IMR-90 (cell line): ENCODE data around the gene OCLN. TPM values are rescaled to one million over a fixed set of nuclear protein-coding genes. Genes with fewer than 3 reads are reported as not detected.
"Not testable (repeated sequence)": the region's sequence is repeated elsewhere in the genome, so short reads cannot be mapped to it uniquely, and the experiment has no call there.

Experiments
- ATAC-seq: fragments of 200-7000 bp; cut with Tn5 transposase; 2 replicates; pipeline ENCODE4 v1.9.1; 2020; ENCODE audit warnings: low read depth, mild to moderate bottlenecking, moderate library complexity
- BruUV-seq: library from RNA; stranded (reverse); fragments of 400-500 nt; replicated peaks from 2 replicates; lab custom pipeline; 2021; lab: Mats Ljungman, UMichigan
- CTCF ChIA-PET: fragments of 300-600 bp; formaldehyde crosslinking; extraction: SDS; loops from one replicate; lab custom pipeline; 2021; ENCODE audit warnings: antibody characterized with exemption; lab: Yijun Ruan, JAX
- POLR2A ChIA-PET: fragments of 300-600 bp; sonication (Branson Sonifier 250); formaldehyde crosslinking; loops from one replicate; lab custom pipeline; 2022; ENCODE audit warnings: antibody characterized with exemption; ENCODE audit not compliant: unreplicated experiment; lab: Charles Lee
- DNase-seq: peaks from one replicate; pipeline ENCODE4 v3.0.0; 2013
- H2AFZ ChIP-seq: replicated peaks from 2 replicates; pipeline ENCODE3; 2013; ENCODE audit warnings: low read length, mild to moderate bottlenecking; ENCODE audit not compliant: poor library complexity
- H2AK5ac ChIP-seq: 2 replicates; pipeline ENCODE4 v1.6.1; 2013; ENCODE audit warnings: low read depth, low read length, inconsistent platforms
- H2AK9ac ChIP-seq: replicated peaks from 2 replicates; pipeline ENCODE3; 2013; ENCODE audit warnings: mild to moderate bottlenecking, low read depth, low read length, moderate library complexity; ENCODE audit not compliant: poor library complexity
- H2BK120ac ChIP-seq: 2 replicates; pipeline ENCODE4 v1.6.1; 2013; ENCODE audit warnings: low read depth, low read length, inconsistent platforms
- H2BK15ac ChIP-seq: 3 replicates; pipeline ENCODE4 v1.6.1; 2013; ENCODE audit warnings: low read depth, low read length, inconsistent platforms
- H2BK20ac ChIP-seq: 2 replicates; pipeline ENCODE4 v1.6.1; 2013; ENCODE audit warnings: low read depth, mild to moderate bottlenecking, inconsistent platforms, low read length, moderate library complexity
- H2BK5ac ChIP-seq: 2 replicates; pipeline ENCODE4 v1.6.1; 2013; ENCODE audit warnings: mild to moderate bottlenecking, low read depth, low read length, inconsistent platforms; ENCODE audit not compliant: poor library complexity, severe bottlenecking
- H3K14ac ChIP-seq: replicated peaks from 2 replicates; pipeline ENCODE4 v1.6.1; 2013; ENCODE audit warnings: low read depth, low read length, inconsistent platforms
- H3K18ac ChIP-seq: 2 replicates; pipeline ENCODE4 v1.6.1; 2013; ENCODE audit warnings: low read depth, low read length, control low read depth
- H3K23ac ChIP-seq: 2 replicates; pipeline ENCODE4 v1.6.1; 2013; ENCODE audit warnings: low read depth, low read length, inconsistent platforms
- H3K27ac ChIP-seq: 2 replicates; pipeline ENCODE4 v1.5.1; 2013; ENCODE audit warnings: mild to moderate bottlenecking, control low read depth, low read length; ENCODE audit not compliant: insufficient read depth
- H3K27me3 ChIP-seq: 2 replicates; pipeline ENCODE4 v1.6.1; 2013; ENCODE audit warnings: low read length; ENCODE audit not compliant: control insufficient read depth, insufficient read depth
- H3K36me3 ChIP-seq: 2 replicates; pipeline ENCODE4 v1.6.1; 2013; ENCODE audit warnings: low read length, mixed read lengths; ENCODE audit not compliant: control insufficient read depth, insufficient read depth
- H3K4ac ChIP-seq: 2 replicates; pipeline ENCODE4 v1.6.1; 2013; ENCODE audit warnings: low read depth, low read length, inconsistent platforms
- H3K4me1 ChIP-seq: 2 replicates; pipeline ENCODE4 v1.6.1; 2013; ENCODE audit warnings: low read length, mixed read lengths; ENCODE audit not compliant: control insufficient read depth, insufficient read depth
- H3K4me2 ChIP-seq: 2 replicates; pipeline ENCODE4 v1.6.1; 2013; ENCODE audit warnings: low read depth, mild to moderate bottlenecking, control low read depth, low read length, moderate library complexity
- H3K4me3 ChIP-seq: 2 replicates; pipeline ENCODE4 v1.5.1; 2013; ENCODE audit warnings: low read depth, mild to moderate bottlenecking, control low read depth, low read length, moderate library complexity; ENCODE audit not compliant: insufficient read depth
- H3K56ac ChIP-seq: 2 replicates; pipeline ENCODE4 v1.6.1; 2013; ENCODE audit warnings: low read length, inconsistent platforms; ENCODE audit not compliant: insufficient read depth; ENCODE audit errors: extremely low read depth
- H3K79me1 ChIP-seq, 2 experiments: 2 replicates each; pipeline ENCODE4 v1.6.1; 2013; ENCODE audit warnings: low read length in 2 of 2, inconsistent platforms in 1 of 2, low read depth in 1 of 2
- H3K9ac ChIP-seq: 2 replicates; pipeline ENCODE4 v1.6.1; 2013; ENCODE audit warnings: low read depth, low read length, control low read depth
- H3K9me1 ChIP-seq: 2 replicates; pipeline ENCODE4 v1.6.1; 2013; ENCODE audit warnings: low read length, inconsistent platforms; ENCODE audit not compliant: insufficient read depth
- H3K9me3 ChIP-seq: 2 replicates; pipeline ENCODE4 v1.6.1; 2013; ENCODE audit warnings: low read length; ENCODE audit not compliant: control insufficient read depth, insufficient read depth
- H4K20me1 ChIP-seq: 2 replicates; pipeline ENCODE4 v1.6.1; 2013; ENCODE audit warnings: low read length, inconsistent platforms; ENCODE audit not compliant: insufficient read depth
- H4K5ac ChIP-seq: 2 replicates; pipeline ENCODE4 v1.6.1; 2013; ENCODE audit warnings: mild to moderate bottlenecking, low read depth, low read length, control low read depth
- H4K8ac ChIP-seq, 2 experiments: 2 replicates each; pipeline ENCODE4 v1.6.1; 2013; ENCODE audit warnings: low read depth in 2 of 2, low read length in 2 of 2, control low read depth in 1 of 2, inconsistent platforms in 1 of 2
- H4K91ac ChIP-seq: 2 replicates; pipeline ENCODE4 v1.6.1; 2013; ENCODE audit warnings: low read depth, low read length, inconsistent platforms; ENCODE audit not compliant: insufficient read depth
- WGBS, 2 experiments: methylation state at CpG; one replicate each; pipeline versions ENCODE4 v1.1.5 to v1.1.7; 2013; ENCODE audit warnings: missing lambda C conversion rate in 2 of 2; ENCODE audit not compliant: insufficient read length in 1 of 2; ENCODE audit errors: extremely low coverage in 2 of 2; 5-methylcytosine and 5-hydroxymethylcytosine counted together
- dilution Hi-C: fragments of 300-500 bp; cut with HindIII; formaldehyde crosslinking; loops from one replicate; pipeline ENCODE4 v1.14.3; 2018; ENCODE audit warnings: low sequenced_read_pairs; ENCODE audit not compliant: unreplicated experiment
- in situ Hi-C: fragments of 300-500 bp; cut with MboI; formaldehyde crosslinking; loops from 3 replicates; pipeline ENCODE4 v1.14.3; 2019; ENCODE audit warnings: low sequenced_read_pairs, inconsistent platforms, mixed read lengths
- intact Hi-C: fragments of 100-400 bp; cut with micrococcal nuclease; formaldehyde crosslinking; loops from 2 replicates; pipeline ENCODE4 v1.10.0; 2022
- polyA plus RNA-seq, 3 experiments: library from polyadenylated mRNA; depleted of rRNA; stranded (reverse); fragments of >200 nt; gene quantifications; 2 replicates each; pipeline ENCODE4 v1.2.3, GENCODE V29; 2012; ENCODE audit warnings: low replicate concordance in 1 of 3
- total RNA-seq: library from RNA; depleted of rRNA; stranded (reverse); fragments of >200 nt; gene quantifications from 2 replicates; pipeline ENCODE4 v1.2.3, GENCODE V29; 2012

The OCLN gene
- total and polyA plus RNA-seq, 2 of the 4 experiments (the other 2 are of a cell fraction): 0.72 to 0.99 TPM

- H3K9me1 ChIP-seq, H4K91ac ChIP-seq, H2BK20ac ChIP-seq, H3K18ac ChIP-seq, H3K4ac ChIP-seq, H4K8ac ChIP-seq, in situ Hi-C loops, ATAC-seq, H4K20me1 ChIP-seq, H3K9me3 ChIP-seq, H3K4me3 ChIP-seq, H3K4me2 ChIP-seq, H4K5ac ChIP-seq, BruUV-seq, CTCF ChIA-PET, H2BK120ac ChIP-seq, H3K14ac ChIP-seq, H2AK9ac ChIP-seq, H3K27ac ChIP-seq, H3K36me3 ChIP-seq, H2BK5ac ChIP-seq, H3K79me1 ChIP-seq, H3K9ac ChIP-seq, dilution Hi-C loops, H2BK15ac ChIP-seq, H3K56ac ChIP-seq, H2AFZ ChIP-seq, H3K4me1 ChIP-seq, H3K27me3 ChIP-seq, H2AK5ac ChIP-seq, H3K23ac ChIP-seq, intact Hi-C loops, DNase-seq: not testable (repeated sequence)
- POLR2A ChIA-PET: interaction anchor here (0.6 kb wide), 1 partner anchor 32 kb away, joined by 4 read pairs; no protein-coding TSS in a partner anchor
- no CpG with 5 or more reads among the region's 3 CpGs for WGBS, 2 experiments
These were observed 39.1 kb upstream of the OCLN start for GRCh38 chr5:69453487-69453886.
